Psoas muscle (tissue), 8 donors: ENCODE results near the gene LRRK1. TPM values are rescaled to one million over a fixed set of nuclear protein-coding genes. Genes with fewer than 3 reads are reported as not detected.

Experiments
- ATAC-seq, 4 donors: fragments of 200-7000 bp; cut with Tn5 transposase; one replicate each; pipeline ENCODE4 v1.9.1; 2020; ENCODE audit warnings: moderate library complexity in 3 of 4, mild to moderate bottlenecking in 2 of 4
- DNase-seq, 2 donors: peaks; one replicate each; pipeline ENCODE4 v3.0.0-alpha.2; 2020
- H3K27ac ChIP-seq: fragments of 200-600 bp; one replicate; pipeline ENCODE4 v1.8.0; 2022
- H3K27me3 ChIP-seq, 3 donors: fragments of 200-600 bp in 1 of 3; one replicate each; pipeline versions ENCODE4 v1.6.1 to v1.8.0; 2013 to 2022; ENCODE audit warnings: low read length in 2 of 3, mild to moderate bottlenecking in 2 of 3, moderate library complexity in 1 of 3; ENCODE audit not compliant: insufficient read depth in 3 of 3
- H3K36me3 ChIP-seq, 2 donors: fragments of 200-600 bp in 1 of 2; one replicate each; pipeline versions ENCODE4 v1.6.1 to v1.8.0; 2013 to 2022; ENCODE audit warnings: low read depth in 1 of 2, mild to moderate bottlenecking in 1 of 2, moderate library complexity in 1 of 2; ENCODE audit not compliant: insufficient read depth in 1 of 2
- H3K4me1 ChIP-seq: fragments of 200-600 bp; one replicate; pipeline ENCODE4 v1.8.0; 2022
- H3K4me3 ChIP-seq: fragments of 200-600 bp; one replicate; pipeline ENCODE4 v1.8.0; 2022; ENCODE audit warnings: mild to moderate bottlenecking
- H3K9me3 ChIP-seq: fragments of 200-600 bp; one replicate; pipeline ENCODE4 v1.8.0; 2022
- WGBS, 3 donors: extraction: QIAGEN DNeasy Blood & Tissue Kit; methylation state at CpG; one replicate each; pipeline versions ENCODE4 v1.1.6 to v1.1.7; 2013; 5-methylcytosine and 5-hydroxymethylcytosine counted together
- intact Hi-C, 2 donors: fragments of 100-400 bp; cut with DNase I; formaldehyde crosslinking; loops; one replicate each; pipeline versions ENCODE4 v1.11.0 to v1.14.2; 2022
- polyA plus RNA-seq, 3 donors: library from polyadenylated mRNA; stranded (reverse); fragments of 200-250 nt; gene quantifications; one replicate each; pipeline ENCODE4 v1.2.3, GENCODE V29; 2013
- total RNA-seq, 4 donors: library from RNA; stranded (reverse); fragmentation: NEBNext Ultra II Directional in 2 of 4; extraction: Animal tissue kit (Norgen Biotek cat#: 25700) in 2 of 4; gene quantifications; one replicate each; pipeline versions ENCODE4 v1.2.1 to v1.2.4, GENCODE V29; 2021 to 2023
- TF ChIP-seq, protein P1 (sequence below): fragments of 200-600 bp; IDR thresholded peaks from one replicate; pipeline ENCODE4 v1.8.0; 2022; ENCODE audit warnings: antibody characterized with exemption
- donor health status: healthy with polysubstance abuse.
- donor health status: DM: no; HTN: no; CAD: no; lungs with moderate emphysema.
- donor health status: Bipolar disorder and iron deficiency.
- donor health status: healthy.
- donor health status: DM: yes; HTN: yes; CAD: no.
- donor health status: DM: no; HTN: no; CAD: no.
- donor health status: DM: no; HTN: no; CAD: no.
- donor health status: DM: yes; HTN: yes; CAD: no.

The LRRK1 gene
- total and polyA plus RNA-seq, 7 donors = 0.91 to 7.6 (median 2.6) TPM

GRCh38 chr15:101068523-101068960 is 149.4 kb downstream of the LRRK1 start:
- intact Hi-C loops = loop anchor here in 1 of 2 donors (1.0 kb wide), 1 partner anchor 39 kb away; no protein-coding TSS in a partner anchor
- 81 to 91% (median 81%) methylated on average over 10 to 11 of the region's 11 CpGs for WGBS, 3 donors
- no peaks in the 10 kb centered on the region for H3K9me3 ChIP-seq
- ATAC-seq (no peak), DNase-seq (peak in 1 of 2 donors; percentile 45)
- H3K27me3 ChIP-seq = no peaks in the 10 kb centered on the region
- peaks cover 0 to 12% of the 10 kb centered on the region in 2 donors for H3K36me3 ChIP-seq
- H3K27ac ChIP-seq = no peak overlapping the region
- no peak overlapping the region for H3K4me3 ChIP-seq
- TF ChIP-seq, protein P1, sequence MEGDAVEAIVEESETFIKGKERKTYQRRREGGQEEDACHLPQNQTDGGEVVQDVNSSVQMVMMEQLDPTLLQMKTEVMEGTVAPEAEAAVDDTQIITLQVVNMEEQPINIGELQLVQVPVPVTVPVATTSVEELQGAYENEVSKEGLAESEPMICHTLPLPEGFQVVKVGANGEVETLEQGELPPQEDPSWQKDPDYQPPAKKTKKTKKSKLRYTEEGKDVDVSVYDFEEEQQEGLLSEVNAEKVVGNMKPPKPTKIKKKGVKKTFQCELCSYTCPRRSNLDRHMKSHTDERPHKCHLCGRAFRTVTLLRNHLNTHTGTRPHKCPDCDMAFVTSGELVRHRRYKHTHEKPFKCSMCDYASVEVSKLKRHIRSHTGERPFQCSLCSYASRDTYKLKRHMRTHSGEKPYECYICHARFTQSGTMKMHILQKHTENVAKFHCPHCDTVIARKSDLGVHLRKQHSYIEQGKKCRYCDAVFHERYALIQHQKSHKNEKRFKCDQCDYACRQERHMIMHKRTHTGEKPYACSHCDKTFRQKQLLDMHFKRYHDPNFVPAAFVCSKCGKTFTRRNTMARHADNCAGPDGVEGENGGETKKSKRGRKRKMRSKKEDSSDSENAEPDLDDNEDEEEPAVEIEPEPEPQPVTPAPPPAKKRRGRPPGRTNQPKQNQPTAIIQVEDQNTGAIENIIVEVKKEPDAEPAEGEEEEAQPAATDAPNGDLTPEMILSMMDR = no peak
- H3K4me1 ChIP-seq = no peaks in the 10 kb centered on the region

DNA sequence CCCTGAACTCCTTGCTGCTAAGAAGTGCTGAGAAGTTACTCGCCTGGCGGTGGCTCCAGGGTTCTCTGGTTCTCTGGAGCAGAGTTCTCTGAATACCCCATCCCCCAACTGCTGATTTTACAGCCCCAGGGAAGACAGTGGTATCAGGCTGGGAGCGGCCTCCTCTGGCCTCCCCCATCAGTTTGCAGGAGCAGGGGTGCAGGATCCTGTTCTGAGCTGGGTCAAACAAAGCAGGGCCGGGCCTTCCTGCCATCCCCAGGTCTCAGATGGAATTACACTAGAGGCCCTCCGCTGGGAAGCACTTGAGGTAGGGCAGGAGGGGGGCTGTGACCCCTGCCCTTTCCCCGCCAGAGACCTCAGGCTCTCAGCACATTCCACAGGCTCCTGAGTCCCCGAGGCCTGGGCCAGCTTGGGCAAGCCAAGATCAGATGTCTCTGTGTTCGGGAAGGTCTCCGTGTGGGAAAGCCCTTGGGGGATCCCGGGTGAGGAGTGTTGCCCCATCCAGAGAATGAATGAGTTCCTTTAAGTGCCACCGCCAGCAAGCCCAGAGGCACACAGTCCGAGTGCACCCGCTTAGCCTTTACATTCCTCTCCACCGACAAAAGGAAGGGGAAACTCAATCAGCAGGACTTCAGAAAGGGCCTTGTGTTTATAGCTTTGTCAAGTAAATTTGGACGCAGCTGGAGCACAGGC is 149.9 kb downstream of the LRRK1 start:
- H3K36me3 ChIP-seq = peaks cover 0 to 12% of the 10 kb centered on the region in 2 donors
- WGBS, 3 donors = 65 to 72% (median 70%) methylated on average over 15 of the region's 15 CpGs
- H3K9me3 ChIP-seq = no peaks in the 10 kb centered on the region
- no peaks in the 10 kb centered on the region for H3K4me1 ChIP-seq
- ATAC-seq (peak in 1 of 4 donors; percentile 39), DNase-seq (peak in 1 of 2 donors; percentile 39)
- intact Hi-C loops = loop anchor here in 1 of 2 donors (1.0 kb wide), 1 partner anchor 38 kb away; no protein-coding TSS in a partner anchor
- no peaks in the 10 kb centered on the region for H3K27me3 ChIP-seq
- TF ChIP-seq, protein P1 = no peak
- H3K4me3 ChIP-seq = no peak overlapping the region
- peak overlapping the region; percentile 9 for H3K27ac ChIP-seq

DNA sequence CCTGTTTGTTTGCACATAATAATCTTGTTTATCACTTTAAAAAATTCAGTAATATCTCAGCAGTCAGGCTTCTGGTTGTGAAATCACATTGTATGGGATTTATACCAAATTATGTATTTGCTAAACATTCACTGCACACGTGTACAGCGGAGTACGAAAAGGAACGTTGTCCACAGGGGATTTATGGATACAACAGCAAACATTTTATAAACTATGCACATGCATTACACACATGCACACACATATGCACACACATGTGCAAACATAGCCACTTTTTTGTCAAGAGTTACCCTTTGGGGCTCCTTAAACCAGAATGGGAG is 150.5 kb downstream of the LRRK1 start:
- no peaks in the 10 kb centered on the region for H3K27me3 ChIP-seq
- H3K4me1 ChIP-seq = no peaks in the 10 kb centered on the region
- 86 to 91% (median 90%) methylated on average over 4 of the region's 4 CpGs for WGBS, 3 donors
- peak overlapping the region; percentile 9 for H3K27ac ChIP-seq
- intact Hi-C loops = no loop called here
- peaks cover 0 to 12% of the 10 kb centered on the region in 2 donors for H3K36me3 ChIP-seq
- DNase-seq (no peak), ATAC-seq (no peak)
- H3K9me3 ChIP-seq = no peaks in the 10 kb centered on the region
- H3K4me3 ChIP-seq = no peak overlapping the region
- TF ChIP-seq, protein P1 = no peak

DNA sequence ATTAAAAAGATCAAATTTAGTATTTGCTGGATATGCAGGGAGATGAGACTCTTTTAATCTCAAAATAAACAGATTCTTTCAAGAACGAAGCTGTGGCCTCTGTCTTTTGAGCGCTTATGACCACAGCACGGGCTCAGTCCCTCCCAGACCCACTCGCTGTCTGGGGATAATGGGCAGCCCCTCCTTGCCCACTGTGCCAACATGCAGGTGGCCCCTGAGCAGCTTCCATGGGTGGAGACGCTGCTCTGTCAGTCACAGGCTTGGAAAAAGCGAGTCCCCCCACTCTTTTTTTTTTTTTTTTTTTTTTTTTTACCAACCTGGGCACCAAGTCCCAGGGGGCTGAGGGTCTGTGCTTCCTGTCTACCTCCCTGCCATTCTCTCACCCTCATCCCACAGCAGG is 150.9 kb downstream of the LRRK1 start:
- DNase-seq (no peak), ATAC-seq (no peak)
- Histone ChIP-seq H3K4me1 (no peaks in the 10 kb centered on the region), H3K27ac (peak overlapping the region; percentile 58), H3K36me3 (peaks cover 0 to 10% of the 10 kb centered on the region in 2 donors), H3K9me3 (no peaks in the 10 kb centered on the region), H3K4me3 (no peak overlapping the region), H3K27me3 (no peaks in the 10 kb centered on the region)
- WGBS, 3 donors = 83 to 91% (median 85%) methylated on average over 6 of the region's 6 CpGs
- intact Hi-C loops = loop anchor here in 1 of 2 donors (10.0 kb wide), 1 partner anchor 625 kb away; no protein-coding TSS in a partner anchor
- TF ChIP-seq, protein P1 = no peak
